OCI-M2 (cell line): ENCODE results near the gene UAP1L1.
"Not testable (repeated sequence)": the region's sequence is repeated elsewhere in the genome, so short reads cannot be mapped to it uniquely, and the experiment has no call there.

Experiments used
- DNase-seq: peaks from one replicate; lab custom pipeline; 2025; ENCODE audit not compliant: unreplicated experiment; lab: John Stamatoyannopoulos, UW

Gene UAP1L1, protein sequence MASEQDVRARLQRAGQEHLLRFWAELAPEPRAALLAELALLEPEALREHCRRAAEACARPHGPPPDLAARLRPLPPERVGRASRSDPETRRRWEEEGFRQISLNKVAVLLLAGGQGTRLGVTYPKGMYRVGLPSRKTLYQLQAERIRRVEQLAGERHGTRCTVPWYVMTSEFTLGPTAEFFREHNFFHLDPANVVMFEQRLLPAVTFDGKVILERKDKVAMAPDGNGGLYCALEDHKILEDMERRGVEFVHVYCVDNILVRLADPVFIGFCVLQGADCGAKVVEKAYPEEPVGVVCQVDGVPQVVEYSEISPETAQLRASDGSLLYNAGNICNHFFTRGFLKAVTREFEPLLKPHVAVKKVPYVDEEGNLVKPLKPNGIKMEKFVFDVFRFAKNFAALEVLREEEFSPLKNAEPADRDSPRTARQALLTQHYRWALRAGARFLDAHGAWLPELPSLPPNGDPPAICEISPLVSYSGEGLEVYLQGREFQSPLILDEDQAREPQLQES

DNA sequence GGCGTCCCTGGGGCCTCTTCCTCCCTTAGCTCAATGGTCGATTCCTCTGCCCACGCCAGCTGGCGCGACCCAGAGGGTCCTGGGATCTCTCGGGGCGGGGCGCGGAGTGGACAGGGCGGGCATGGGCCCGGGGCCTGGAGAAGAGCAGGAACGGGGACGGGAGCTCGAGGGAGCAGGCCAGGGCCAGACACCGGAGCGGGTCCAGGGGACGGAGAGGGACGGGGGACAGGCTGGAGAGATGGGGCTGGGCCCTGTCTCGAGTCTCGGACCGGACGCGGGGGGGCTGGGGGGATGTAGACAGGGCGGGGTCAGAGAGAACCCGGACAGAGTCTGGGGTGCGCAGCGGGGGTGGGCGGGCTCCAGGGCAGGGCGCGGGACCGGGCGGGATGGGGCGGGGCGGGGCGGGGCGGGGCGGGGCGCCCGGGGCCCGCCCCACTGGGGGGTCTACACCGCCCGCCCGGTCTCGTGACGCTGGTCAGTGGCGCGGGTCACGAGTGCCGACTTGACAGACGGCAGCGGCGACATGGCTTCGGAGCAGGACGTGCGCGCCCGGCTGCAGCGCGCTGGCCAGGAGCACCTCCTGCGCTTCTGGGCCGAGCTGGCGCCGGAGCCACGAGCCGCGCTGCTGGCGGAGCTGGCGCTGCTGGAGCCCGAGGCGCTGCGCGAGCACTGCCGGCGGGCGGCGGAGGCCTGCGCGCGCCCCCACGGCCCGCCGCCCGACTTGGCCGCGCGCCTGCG lies at the start of gene UAP1L1:
UAP1L1 (plus strand) TSS at position 508 of the 738 bp plus-strand sequence; CDS start at position 524, 16 bp downstream.
- no peak for DNase-seq

DNA sequence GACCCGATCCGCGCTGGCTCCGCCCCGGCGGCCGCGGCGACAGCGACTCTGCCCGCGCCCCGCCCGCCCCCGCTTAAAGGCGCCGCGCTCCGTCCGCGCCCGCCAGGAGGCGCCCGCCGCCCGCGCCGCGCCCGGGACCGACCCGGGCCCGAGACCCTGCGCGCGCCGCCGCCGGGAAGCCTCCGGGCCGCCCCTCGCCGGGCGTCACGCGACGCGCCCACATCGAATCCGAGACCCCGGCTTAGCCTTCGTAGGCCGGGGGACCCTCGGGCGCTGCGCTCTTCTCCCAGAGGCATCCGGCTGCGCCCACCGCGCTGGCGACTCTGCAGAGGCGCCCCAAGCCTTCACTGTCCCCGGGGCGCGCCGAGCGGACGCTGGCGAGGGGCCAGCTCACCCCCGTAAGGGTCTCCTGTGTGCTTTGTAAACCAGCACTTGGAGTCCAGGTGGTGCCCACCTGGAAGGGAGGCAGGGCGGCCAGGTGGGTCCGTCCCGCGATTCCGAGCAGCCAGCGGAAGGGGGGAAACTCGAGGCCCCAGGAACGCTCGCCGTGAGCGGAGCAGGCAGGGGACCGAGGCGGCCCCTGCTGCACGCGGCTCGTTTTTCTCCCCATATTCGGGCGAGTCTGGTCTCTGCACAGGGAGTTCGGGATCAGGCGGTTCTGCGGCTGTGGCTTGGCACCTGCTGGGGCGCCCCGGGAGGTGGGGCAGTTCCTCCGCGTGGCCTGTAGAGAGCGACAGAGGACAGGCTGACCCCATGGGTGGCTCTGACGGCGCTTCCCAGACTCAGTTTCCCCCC lies 48.9 kb upstream of the UAP1L1 start:
- DNase-seq: no peak

DNA sequence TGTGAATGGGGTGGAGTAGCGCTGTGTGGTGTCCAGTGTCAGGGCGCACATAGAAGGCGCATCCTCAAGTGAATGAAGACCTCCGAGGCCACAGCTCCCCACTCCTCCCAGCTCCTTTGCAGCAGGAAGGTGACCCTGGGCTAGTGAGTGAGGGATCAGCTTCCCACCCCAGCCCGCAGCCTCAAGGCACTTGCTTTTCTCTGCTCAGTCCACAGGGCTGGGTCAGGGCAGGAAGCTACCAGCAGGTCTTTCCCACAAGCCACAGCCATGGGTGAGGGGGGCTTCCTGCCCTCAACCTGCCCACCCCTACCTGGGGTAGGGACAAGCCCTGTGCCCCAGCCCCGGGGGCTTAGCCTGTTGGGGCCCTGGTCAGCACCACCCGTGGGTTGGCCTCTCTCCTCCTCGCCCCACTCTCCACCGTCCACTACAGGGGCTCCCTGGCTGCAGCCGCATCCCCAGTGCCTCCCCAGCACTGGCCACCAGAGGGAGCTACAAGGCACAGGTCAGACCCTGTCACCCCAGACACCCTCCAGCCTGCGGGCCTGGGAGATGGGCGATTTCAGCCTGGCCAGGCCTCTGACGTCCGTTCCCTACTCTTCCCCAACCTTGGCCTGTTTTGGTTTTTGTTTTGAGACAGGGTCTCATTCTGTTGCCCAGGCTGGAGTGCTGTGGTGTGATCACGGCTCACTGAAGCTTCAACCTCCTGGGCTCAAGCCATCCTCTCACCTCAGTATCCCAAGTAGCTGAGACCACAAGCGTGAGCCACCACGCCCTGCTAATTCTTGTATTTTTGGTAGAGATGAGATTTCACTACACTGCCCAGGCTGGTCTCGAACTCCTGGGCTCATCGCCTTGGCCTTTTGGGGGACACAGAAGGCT lies 48.0 kb upstream of the UAP1L1 start:
- peak; percentile 13 for DNase-seq

DNA sequence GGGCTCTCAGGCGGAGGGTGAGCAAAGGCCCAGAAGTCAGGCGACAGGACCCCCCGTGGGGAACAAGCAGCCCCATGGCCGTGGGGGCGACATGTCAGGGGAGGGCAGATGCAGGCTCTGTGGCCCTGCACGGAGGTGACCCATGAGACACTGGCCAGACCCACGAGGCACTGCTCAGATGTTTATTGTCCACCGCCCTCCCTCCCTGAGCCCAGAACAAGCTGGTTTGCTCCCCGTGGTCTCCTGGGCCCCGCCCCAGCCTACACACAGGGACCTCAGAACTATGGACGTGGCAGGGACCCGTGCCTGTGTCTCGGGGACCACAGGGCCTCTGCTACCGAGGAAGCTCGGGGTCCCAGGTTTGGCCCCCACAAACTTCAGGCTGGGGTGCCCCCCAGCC lies 47.3 kb upstream of the UAP1L1 start:
- DNase-seq: no peak

DNA sequence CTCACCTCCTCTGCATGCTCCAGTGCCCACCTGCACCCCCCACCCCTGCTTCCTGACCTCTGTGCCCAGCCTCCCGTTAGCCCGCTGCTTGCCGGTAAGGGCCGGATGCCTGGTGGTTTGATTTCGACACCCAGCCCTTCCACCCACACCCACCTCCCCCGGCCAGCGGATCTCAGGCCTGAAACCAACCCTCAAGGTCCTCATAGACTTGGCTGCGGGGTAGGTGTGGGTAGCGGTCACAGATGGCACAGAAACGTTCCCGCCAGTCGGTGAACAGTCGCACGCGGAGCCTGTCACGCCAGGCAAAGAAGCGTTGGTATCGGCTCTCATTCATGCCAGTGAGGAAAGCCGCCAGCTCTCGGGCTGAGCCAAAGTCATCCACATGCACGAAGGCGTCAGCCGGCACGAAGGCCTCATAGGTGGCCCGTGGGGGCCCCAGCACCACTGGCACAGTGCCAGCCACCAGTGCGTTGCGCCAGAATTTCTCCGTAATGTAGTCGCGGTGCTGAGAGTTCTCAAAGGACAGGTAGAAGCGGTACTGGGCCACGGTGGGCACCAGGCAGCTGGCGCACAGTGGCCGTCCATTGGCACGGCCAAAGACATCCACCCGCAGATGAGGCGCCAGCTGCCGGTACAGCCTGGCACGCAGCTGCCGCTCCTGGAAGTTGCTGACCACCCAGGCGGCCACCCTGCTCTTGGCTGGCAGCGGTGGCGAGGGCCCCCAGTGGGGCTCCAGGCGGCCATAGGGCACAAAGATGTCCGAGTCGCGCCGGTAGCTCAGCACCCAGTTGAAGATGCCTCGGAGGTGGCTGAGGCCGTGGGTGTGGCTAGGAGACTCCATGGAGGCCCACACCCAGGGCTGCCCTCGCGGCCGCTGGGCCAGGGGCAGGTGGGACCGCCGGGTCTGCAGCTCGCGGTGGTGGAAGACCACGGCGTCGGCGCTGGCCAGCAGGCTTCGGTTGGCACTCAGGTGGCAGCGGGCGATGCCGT lies 46.5 kb upstream of the UAP1L1 start:
- no peak for DNase-seq

DNA sequence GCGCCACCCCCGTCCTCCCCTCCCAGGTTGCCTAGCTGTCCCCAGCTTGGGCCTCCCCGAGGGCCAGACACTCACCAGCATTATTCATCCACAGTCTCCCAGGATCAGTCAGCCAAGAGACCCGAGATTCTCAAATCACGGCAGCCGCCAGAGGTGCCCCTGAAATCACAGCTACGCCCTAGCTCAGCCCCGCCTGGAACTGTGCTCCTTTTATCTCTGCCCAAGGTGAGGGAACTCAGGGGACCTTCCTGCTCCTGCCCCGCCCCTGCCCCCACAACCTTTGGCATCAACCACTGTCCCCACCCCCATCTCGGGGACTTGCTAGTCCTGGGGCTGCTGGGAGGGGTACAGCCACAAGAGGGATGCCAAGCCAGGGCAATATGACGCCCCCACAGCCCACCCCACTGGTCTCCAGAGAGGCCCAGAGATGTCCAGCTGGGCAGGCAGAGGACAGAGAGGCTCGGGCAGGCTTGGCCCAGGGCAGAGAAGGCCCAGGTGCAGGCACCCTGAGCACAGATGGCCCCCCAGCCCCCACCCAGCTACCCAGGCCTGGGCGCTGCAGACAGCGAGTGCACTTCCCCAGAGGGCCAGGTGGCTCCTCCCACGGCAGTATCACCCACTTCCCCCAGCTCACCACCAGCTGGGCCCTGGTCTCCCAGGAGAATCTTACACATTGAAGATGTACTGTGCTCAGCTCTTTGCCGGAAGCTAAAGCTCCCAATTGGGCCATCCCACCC lies 45.2 kb upstream of the UAP1L1 start, which contains the start of gene FUT7:
FUT7 (minus strand) TSS at position 185 of the 737 bp plus-strand sequence; CDS start at position 88, 97 bp downstream.
- DNase-seq: no peak

DNA sequence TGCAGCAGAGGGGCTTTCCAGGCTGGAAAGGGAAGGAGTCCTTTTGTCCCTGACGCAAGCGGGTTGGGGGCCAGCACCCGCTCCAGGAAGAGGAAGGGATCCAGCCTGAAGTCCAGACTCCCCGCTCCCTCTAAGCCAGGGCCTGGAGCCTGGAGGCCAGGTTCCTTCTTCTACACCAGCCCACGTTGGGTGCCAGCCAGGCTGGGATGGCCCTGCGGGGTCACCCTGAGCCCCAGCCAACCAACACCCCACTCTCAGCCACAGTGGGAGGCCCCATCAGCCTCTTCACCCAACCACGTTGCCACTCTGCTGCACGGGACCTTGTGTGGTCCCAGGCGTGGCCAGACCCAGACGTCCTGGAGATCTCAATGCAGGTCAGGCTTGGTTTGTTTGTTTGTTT lies 44.5 kb upstream of the UAP1L1 start:
- DNase-seq: no peak

DNA sequence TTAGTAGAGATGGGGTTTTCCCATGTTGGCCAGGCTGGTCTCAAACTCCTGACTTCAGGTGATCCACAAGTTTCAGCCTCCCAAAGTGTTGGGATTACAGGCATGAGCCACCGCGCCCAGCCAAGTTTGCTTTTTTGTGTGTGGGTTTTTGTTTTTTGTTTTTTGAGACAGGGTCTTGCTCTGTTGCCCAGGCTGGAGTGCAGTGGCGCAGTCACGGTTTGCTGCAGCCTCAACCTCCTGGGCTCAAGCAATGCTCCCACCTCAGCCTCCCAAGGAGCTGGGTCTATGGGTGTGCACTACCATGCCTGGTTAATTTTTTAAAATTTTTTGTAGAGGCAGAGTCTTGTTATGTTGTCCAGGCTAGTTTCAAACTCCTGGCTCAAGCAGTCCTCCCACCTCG lies 43.8 kb upstream of the UAP1L1 start:
- DNase-seq: not testable (repeated sequence)

DNA sequence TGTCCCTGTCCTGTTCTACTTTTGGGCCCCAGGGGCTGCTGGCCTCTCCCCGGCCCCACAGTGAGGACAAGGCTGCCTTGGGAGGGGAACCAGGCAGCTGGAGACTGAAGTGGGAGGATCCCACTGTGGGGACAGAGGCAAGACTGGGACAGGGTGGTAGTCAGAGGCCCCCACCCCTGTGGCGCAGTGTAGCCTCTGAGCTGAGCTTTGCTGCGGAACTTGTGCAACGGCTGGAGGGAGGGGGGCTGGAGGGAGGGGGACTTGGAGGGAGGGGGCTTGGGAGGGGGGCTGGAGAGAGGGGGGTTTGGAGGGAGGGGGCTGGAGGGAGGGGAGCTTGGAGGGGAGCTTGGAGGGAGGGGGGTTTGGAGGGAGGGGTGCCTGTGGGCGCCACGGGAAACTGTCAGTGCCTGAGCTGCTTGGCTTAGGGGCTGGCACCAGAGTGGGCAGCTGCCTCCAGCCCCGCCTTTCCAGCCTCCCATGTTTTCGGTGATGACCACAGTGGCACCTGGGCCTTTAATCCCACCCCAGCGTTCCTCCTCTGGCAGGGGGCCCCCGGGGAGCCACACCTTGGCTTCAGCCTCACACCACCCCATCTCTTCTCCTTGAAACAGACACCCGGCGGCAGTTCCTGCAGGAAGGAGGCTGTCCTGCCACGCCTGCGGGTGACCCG lies 43.1 kb upstream of the UAP1L1 start:
- no peak for DNase-seq

DNA sequence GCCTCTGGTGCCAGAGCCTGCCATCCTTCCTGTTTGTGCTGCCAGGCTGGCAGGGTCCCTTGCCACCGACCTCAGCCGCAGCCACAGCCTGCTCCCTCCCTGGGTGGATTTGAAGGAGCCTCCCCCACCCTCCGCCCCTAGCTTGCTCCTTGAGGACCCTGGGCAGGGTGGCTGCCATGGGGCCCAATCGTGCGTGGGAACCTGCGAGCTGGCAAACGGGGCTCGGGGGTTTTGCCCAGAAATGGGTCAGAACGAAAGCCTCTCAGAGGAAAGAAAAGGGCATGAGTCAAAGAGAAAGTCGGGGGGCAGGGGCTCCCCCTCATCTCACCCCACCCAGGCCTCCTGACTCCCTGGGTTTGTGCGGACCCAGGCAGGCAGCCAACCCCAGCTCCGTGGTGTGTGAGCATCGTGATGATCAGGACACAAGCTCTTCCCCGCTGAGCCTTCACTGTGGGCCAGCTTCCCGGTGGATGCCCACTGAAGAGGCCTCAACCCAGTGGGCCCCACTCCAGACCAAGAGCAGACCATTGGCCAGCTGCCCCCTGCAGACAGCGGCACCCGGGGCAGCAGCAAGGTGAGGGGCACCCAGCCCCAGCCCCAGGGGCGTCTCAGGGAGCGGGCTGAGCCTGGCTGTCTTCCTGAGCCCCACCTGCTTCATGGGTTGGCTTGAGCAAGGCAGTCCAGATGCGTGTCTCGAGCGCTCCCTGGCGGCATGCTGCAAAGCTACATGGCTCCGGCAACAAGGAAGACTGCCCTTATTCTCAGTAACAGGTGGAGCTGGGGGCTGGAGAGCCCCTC lies 42.4 kb upstream of the UAP1L1 start:
- peak; percentile 22 for DNase-seq

DNA sequence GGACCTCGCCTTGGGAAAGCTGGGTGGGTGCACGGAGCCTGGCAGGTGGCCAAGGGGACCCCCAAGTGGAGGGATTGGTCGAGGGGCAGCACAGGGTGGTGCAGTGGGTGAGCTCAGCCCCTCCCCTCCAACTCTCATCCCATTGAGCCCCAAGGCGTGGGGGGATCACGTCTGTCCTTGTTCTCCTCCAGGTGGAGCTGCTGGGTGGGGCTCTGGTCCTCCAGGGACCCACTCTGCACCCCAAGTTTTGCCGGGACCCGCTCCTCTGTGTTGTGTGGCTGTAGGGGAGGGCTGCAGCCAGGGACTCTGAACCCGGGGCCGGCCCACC lies 41.8 kb upstream of the UAP1L1 start:
- no peak for DNase-seq

DNA sequence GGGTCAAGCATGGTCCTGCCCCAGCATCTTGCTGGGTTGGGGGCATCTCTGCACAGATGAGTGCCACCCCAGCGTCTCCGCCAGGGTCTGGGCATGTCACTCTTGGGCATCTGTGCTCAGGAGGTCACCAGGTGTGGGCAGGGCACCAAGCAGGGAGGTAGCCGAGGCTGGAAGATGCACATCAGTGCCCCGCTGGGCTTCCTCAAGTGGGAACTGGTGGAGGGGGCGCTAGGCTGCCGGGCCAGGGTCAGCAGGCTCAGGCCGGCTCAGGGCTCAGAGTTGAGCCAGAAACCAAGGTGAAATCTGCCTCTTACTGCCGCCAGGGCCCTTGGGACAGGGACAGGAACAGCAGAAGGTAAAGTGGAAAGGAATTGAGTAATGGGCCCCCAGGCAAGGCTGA lies 41.4 kb upstream of the UAP1L1 start:
- DNase-seq: no peak

DNA sequence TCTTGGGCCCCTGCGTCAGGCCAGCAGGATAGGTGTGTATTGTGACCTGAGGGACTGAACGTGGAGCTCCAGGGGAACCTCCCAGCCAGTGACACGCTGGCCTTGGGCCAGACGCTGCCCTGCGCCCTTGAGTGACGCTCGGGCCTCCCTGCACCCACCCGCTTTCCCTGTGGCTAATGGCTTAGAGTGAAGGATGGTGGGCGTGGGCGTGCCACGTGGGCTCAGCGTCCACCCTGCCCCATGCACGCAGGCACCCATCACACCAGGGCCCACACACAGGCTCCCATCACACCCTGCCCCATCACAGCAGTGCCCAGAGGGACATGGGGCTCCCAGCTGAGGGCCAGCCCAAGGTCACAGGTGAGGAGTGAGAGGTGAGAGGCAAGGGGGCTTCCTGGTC lies 40.3 kb upstream of the UAP1L1 start:
- DNase-seq: no peak

DNA sequence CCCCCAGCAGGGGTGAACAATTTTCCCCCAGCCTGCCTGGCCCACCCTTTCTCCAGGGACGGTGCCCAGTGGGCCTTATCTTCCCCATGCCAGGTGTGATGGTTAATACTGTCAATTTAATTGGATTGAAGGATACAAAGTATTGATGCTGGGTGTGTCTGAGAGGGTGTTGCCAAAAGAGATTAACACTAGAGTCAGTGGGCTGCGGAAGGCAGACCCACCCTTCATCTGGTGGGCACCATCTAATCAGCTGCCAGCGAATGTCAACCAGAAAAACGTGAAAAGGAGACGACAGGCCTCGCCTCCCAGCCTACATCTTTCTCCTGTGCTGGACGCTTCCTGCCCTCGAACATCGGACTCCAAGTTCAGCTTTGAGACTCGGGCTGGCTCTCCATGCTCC lies 39.8 kb upstream of the UAP1L1 start:
- no peak for DNase-seq

DNA sequence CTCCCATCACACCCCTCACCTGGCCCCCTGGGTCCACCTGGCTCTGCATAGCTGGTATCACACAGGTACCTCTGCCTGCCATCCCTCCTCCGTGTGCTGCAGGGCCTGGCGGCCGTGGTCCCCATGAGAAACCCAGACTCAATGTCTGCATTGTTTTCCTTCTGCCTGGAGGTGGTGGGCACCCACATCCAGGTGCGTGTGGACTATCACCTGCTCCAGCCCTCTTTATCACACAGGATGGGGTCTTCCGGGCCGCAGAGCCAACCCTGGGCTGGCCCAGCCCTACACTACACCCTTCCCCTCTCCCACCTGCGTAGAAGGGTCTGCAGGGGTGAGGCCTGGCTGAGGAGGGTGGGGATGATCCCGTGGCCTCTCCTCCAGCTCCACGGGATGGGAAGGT lies 38.4 kb upstream of the UAP1L1 start:
- no peak for DNase-seq

DNA sequence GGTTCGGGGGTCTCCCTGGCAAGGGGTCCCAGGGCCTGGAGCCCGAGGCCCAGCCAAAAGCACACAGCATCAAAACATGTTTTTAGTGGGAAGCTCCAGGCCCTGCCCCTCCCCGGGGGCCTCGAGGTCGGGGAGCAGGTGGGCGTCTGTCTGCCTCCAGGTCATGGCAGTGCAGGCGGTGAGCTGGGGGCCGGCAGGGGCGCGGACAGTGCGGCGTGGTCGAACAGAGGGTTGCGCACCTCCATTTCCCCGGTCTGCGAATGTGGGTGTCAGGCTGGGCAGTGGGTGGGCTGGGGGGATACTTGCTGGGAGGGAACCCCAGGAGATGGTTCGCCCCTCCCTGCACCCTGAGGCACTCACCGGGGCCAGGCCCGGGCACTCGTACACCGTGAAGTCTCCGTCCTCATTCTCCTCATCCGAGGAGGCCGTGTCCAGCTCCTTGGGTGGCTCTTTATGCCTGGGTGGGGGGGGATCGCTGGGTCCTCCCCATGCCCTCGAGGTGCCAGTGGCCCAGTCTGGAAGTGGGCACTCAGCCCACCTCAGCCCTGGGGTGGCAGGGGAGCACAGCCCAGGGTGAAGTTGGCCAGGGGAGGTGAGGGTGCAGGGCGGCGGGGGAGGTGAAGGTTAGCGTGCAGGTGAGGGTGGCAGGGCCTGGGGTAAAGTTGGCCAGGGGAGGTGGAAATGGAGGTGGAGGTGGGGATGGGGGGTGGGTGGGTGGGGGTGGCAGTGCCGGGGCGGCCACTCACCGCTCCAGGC lies 37.5 kb upstream of the UAP1L1 start:
- DNase-seq: no peak

DNA sequence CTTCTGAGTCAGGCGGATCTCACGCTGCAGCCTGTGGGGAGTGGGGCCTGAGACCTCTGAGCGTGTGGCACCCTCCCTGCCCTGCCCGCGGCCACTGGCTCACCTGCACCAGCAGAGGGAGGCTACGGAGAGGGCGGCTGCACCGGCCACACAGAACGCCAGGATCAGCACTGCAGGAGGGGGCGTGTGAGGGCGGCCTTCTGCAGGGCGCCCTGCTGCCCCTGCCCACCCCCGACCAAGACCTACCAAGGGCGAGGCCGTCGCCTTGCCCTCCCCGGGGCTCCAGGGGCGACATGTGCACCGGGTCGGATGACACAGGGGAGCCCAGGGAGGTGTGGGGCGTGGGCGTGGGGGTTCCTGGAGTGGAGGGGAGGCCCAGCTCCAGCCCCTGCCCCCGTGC lies 36.7 kb upstream of the UAP1L1 start:
- no peak for DNase-seq
